HepG2 (cell line): ENCODE results near the gene NRL. TPM values are rescaled to one million over a fixed set of nuclear protein-coding genes. Genes with fewer than 3 reads are reported as not detected.

ENCODE experiments used
- ARHGAP35 ChIP-seq: sonication (generic); formaldehyde crosslinking; IDR thresholded peaks from 2 replicates; pipeline ENCODE4 v1.9.0; 2022; ENCODE audit warnings: mild to moderate bottlenecking, inconsistent platforms, moderate library complexity, missing genetic modification reagents, borderline replicate concordance
- ARNT ChIP-seq: fragments of 450-650 bp; IDR thresholded peaks from 2 replicates; pipeline ENCODE4 v1.6.1; 2017
- EED ChIP-seq: sonication (generic); formaldehyde crosslinking; IDR thresholded peaks from 2 replicates; pipeline ENCODE4 v1.5.0; 2020; ENCODE audit warnings: mild to moderate bottlenecking, missing genetic modification reagents
- FOXK1 ChIP-seq: sonication (generic); formaldehyde crosslinking; IDR thresholded peaks from 2 replicates; pipeline ENCODE4 v1.4.0; 2020; ENCODE audit warnings: low read depth, missing genetic modification reagents, borderline replicate concordance
- HNRNPH1 ChIP-seq: fragments of 200-400 bp; formaldehyde crosslinking; optimal IDR thresholded peaks from 2 replicates; pipeline ENCODE3; 2017; ENCODE audit warnings: mild to moderate bottlenecking, low read depth, low read length
- MBD4 ChIP-seq: IDR thresholded peaks from 2 replicates; pipeline ENCODE4 v1.6.1; 2012; ENCODE audit warnings: low read length, inconsistent platforms, borderline replicate concordance
- MTA1 ChIP-seq: sonication (generic); formaldehyde crosslinking; IDR thresholded peaks from 2 replicates; pipeline ENCODE4 v1.4.0; 2020; ENCODE audit warnings: missing genetic modification reagents, mild to moderate bottlenecking, borderline replicate concordance
- MYC ChIP-seq: sonication (generic); formaldehyde crosslinking; IDR thresholded peaks from 2 replicates; pipeline ENCODE4 v1.9.0; 2021; ENCODE audit warnings: missing genetic modification reagents, borderline replicate concordance
- PHF8 ChIP-seq: sonication (generic); formaldehyde crosslinking; IDR thresholded peaks from 2 replicates; pipeline ENCODE4 v1.5.0; 2020; ENCODE audit warnings: missing genetic modification reagents
- RARG ChIP-seq: sonication (generic); formaldehyde crosslinking; IDR thresholded peaks from 2 replicates; pipeline ENCODE4 v1.4.0; 2020; ENCODE audit warnings: low read depth, mild to moderate bottlenecking, missing genetic modification reagents
- SIN3A ChIP-seq: IDR thresholded peaks from 2 replicates; pipeline ENCODE4 v1.6.1; 2011; ENCODE audit warnings: low read depth, mild to moderate bottlenecking, control low read depth, low read length, borderline replicate concordance
- SNAPC2 ChIP-seq: sonication (generic); formaldehyde crosslinking; IDR thresholded peaks from 2 replicates; pipeline ENCODE4 v1.8.1; 2022; ENCODE audit warnings: mild to moderate bottlenecking, missing genetic modification reagents
- SOX13 ChIP-seq, 3 experiments: fragments of 450-650 bp in 1 of 3; sonication (generic) in 1 of 3; formaldehyde crosslinking in 1 of 3; IDR thresholded peaks in 2 of 3; conservative IDR thresholded peaks in 1 of 3; 2 replicates each; pipeline versions ENCODE4 v1.5.0 to v1.6.1; 2016 to 2020; ENCODE audit warnings: antibody characterized with exemption in 1 of 3, mild to moderate bottlenecking in 1 of 3, missing compliant biosample characterization in 1 of 3, missing genetic modification reagents in 1 of 3, moderate library complexity in 1 of 3
- SRSF1 ChIP-seq: fragments of 200-400 bp; formaldehyde crosslinking; optimal IDR thresholded peaks from 2 replicates; pipeline ENCODE3; 2017; ENCODE audit warnings: mild to moderate bottlenecking, low read depth, low read length, moderate library complexity
- TBX3 ChIP-seq: fragments of 450-650 bp; IDR thresholded peaks from 2 replicates; pipeline ENCODE4 v1.6.1; 2017; ENCODE audit warnings: antibody characterized with exemption, mild to moderate bottlenecking, inconsistent platforms, borderline replicate concordance
- ZNF256 ChIP-seq: sonication (generic); formaldehyde crosslinking; conservative IDR thresholded peaks from 2 replicates; pipeline ENCODE4 v1.4.0; 2020; ENCODE audit warnings: missing genetic modification reagents
- ZNF460 ChIP-seq: sonication (generic); formaldehyde crosslinking; IDR thresholded peaks from 2 replicates; pipeline ENCODE4 v1.5.1; 2020; ENCODE audit warnings: missing genetic modification reagents, mild to moderate bottlenecking, borderline replicate concordance
- ZNF484 ChIP-seq: sonication (generic); formaldehyde crosslinking; IDR thresholded peaks from 2 replicates; pipeline ENCODE4 v1.5.1; 2020; ENCODE audit warnings: mild to moderate bottlenecking, low read depth, missing genetic modification reagents, borderline replicate concordance
- ZNF782 ChIP-seq: sonication (generic); formaldehyde crosslinking; IDR thresholded peaks from 2 replicates; pipeline ENCODE4 v1.4.0; 2020; ENCODE audit warnings: missing genetic modification reagents, mild to moderate bottlenecking, borderline replicate concordance
- ZNF850 ChIP-seq: sonication (generic); formaldehyde crosslinking; conservative IDR thresholded peaks from 2 replicates; pipeline ENCODE4 v1.9.0; 2021; ENCODE audit warnings: mild to moderate bottlenecking, missing genetic modification reagents
- polyA plus RNA-seq, 8 experiments: library from polyadenylated mRNA; depleted of rRNA in 3 of 8; stranded (reverse) in 7 of 8; unstranded in 1 of 8; fragments of >200 nt; fragmentation: Illumina TruSeq in 4 of 8; extraction: Trizol in 4 of 8; gene quantifications; 2 replicates each; pipeline versions ENCODE4 v1.2.1 to v1.2.3, GENCODE V29; 2011 to 2016; ENCODE audit warnings: low read depth in 4 of 8, missing spikeins in 1 of 8, mixed read lengths in 1 of 8; ENCODE audit not compliant: insufficient read depth in 1 of 8
- total RNA-seq, 5 experiments: library from RNA; depleted of rRNA; stranded (reverse); fragments of >200 nt; fragmentation: Illumina TruSeq; extraction: Trizol; gene quantifications; 2 replicates each; pipeline ENCODE4 v1.2.3, GENCODE V29; 2016; ENCODE audit warnings: low read depth in 1 of 5
- TF ChIP-seq, protein P1 (sequence below): IDR thresholded peaks from 2 replicates; pipeline ENCODE4 v1.4.0; 2020; ENCODE audit warnings: mild to moderate bottlenecking, missing genetic modification reagents
- TF ChIP-seq, protein P2 (sequence below): sonication (generic); formaldehyde crosslinking; IDR thresholded peaks from 2 replicates; pipeline ENCODE4 v1.8.1; 2023; ENCODE audit warnings: mild to moderate bottlenecking, missing genetic modification reagents, borderline replicate concordance
- TF ChIP-seq, protein P3 (sequence below): sonication (generic); formaldehyde crosslinking; IDR thresholded peaks from 2 replicates; pipeline ENCODE4 v1.4.0; 2020; ENCODE audit warnings: missing genetic modification reagents
- TF ChIP-seq, protein P4 (sequence below): sonication (generic); formaldehyde crosslinking; IDR thresholded peaks from 2 replicates; pipeline ENCODE4 v1.4.0; 2020; ENCODE audit warnings: mild to moderate bottlenecking, missing genetic modification reagents

NRL gene
- total and polyA plus RNA-seq, 2 of the 13 experiments (the other 11 are each of a cell fraction or from before 2014, with no cell fraction given) = 2.5 to 4.7 TPM

GRCh38 chr14:24058260-24058950 is 56.3 kb downstream of the NRL start (continued):
- TF ChIP-seq, protein P1, sequence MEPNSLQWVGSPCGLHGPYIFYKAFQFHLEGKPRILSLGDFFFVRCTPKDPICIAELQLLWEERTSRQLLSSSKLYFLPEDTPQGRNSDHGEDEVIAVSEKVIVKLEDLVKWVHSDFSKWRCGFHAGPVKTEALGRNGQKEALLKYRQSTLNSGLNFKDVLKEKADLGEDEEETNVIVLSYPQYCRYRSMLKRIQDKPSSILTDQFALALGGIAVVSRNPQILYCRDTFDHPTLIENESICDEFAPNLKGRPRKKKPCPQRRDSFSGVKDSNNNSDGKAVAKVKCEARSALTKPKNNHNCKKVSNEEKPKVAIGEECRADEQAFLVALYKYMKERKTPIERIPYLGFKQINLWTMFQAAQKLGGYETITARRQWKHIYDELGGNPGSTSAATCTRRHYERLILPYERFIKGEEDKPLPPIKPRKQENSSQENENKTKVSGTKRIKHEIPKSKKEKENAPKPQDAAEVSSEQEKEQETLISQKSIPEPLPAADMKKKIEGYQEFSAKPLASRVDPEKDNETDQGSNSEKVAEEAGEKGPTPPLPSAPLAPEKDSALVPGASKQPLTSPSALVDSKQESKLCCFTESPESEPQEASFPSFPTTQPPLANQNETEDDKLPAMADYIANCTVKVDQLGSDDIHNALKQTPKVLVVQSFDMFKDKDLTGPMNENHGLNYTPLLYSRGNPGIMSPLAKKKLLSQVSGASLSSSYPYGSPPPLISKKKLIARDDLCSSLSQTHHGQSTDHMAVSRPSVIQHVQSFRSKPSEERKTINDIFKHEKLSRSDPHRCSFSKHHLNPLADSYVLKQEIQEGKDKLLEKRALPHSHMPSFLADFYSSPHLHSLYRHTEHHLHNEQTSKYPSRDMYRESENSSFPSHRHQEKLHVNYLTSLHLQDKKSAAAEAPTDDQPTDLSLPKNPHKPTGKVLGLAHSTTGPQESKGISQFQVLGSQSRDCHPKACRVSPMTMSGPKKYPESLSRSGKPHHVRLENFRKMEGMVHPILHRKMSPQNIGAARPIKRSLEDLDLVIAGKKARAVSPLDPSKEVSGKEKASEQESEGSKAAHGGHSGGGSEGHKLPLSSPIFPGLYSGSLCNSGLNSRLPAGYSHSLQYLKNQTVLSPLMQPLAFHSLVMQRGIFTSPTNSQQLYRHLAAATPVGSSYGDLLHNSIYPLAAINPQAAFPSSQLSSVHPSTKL (CRISPR knock-in tag) = peak; percentile 44; the same call in 1 of the 2 replicates
- no peak for TF ChIP-seq ARNT
- TF ChIP-seq SNAPC2 (CRISPR knock-in tag) = peak; percentile 18; the same call in 1 of the 2 replicates
- 0 out of 2 replicates have a peak, but pooled peaks have one; percentile 40 for TF ChIP-seq MYC
- TF ChIP-seq MTA1 (CRISPR knock-in tag) = 0 out of 2 replicates have a peak, but pooled peaks have one; percentile 10
- TF ChIP-seq TBX3 = no peak
- TF ChIP-seq ZNF484 (CRISPR knock-in tag) = no peak
- TF ChIP-seq RARG = no peak
- TF ChIP-seq MBD4 = no peak
- TF ChIP-seq, protein P2, sequence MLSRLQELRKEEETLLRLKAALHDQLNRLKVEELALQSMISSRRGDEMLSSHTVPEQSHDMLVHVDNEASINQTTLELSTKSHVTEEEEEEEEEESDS = no peak
- TF ChIP-seq ZNF782 = peak; percentile 78; the same call in 1 of the 2 replicates
- TF ChIP-seq ZNF256 = no peak
- TF ChIP-seq SIN3A = no peak
- 0 out of 2 replicates have a peak, but pooled peaks have one; percentile 29 for TF ChIP-seq PHF8 (CRISPR knock-in tag)
- TF ChIP-seq ZNF460 (CRISPR knock-in tag) = no peak
- TF ChIP-seq ZNF850 (CRISPR knock-in tag) = no peak
- TF ChIP-seq SRSF1 = no peak
- no peak for TF ChIP-seq EED (CRISPR knock-in tag)
- no peak for TF ChIP-seq HNRNPH1
- TF ChIP-seq FOXK1 (CRISPR knock-in tag) = peak; percentile 38; the same call in 1 of the 2 replicates
- TF ChIP-seq, protein P3, sequence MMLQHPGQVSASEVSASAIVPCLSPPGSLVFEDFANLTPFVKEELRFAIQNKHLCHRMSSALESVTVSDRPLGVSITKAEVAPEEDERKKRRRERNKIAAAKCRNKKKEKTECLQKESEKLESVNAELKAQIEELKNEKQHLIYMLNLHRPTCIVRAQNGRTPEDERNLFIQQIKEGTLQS (CRISPR knock-in tag) = no peak
- TF ChIP-seq, protein P4, sequence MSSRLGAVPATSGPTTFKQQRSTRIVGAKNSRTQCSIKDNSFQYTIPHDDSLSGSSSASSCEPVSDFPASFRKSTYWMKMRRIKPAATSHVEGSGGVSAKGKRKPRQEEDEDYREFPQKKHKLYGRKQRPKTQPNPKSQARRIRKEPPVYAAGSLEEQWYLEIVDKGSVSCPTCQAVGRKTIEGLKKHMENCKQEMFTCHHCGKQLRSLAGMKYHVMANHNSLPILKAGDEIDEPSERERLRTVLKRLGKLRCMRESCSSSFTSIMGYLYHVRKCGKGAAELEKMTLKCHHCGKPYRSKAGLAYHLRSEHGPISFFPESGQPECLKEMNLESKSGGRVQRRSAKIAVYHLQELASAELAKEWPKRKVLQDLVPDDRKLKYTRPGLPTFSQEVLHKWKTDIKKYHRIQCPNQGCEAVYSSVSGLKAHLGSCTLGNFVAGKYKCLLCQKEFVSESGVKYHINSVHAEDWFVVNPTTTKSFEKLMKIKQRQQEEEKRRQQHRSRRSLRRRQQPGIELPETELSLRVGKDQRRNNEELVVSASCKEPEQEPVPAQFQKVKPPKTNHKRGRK (CRISPR knock-in tag) = no peak
- no peak for TF ChIP-seq SOX13 (IDR thresholded peaks at IDR 0.05)
- TF ChIP-seq SOX13 (CRISPR knock-in tag; conservative IDR thresholded peaks at IDR 0.05 in 1 of 2, IDR thresholded peaks at IDR 0.05 in 1 of 2) = no peak
- TF ChIP-seq ARHGAP35 (CRISPR knock-in tag) = 0 out of 2 replicates have a peak, but pooled peaks have one; percentile 57
